HG02870 (cell line): ENCODE data around the gene MGAT5B.

Source experiments
- ATAC-seq: cut with Tn5 transposase; IDR thresholded peaks from one replicate; pipeline ENCODE4 v1.9.1; 2021; ENCODE audit warnings: mild to moderate bottlenecking, moderate library complexity; ENCODE audit not compliant: unreplicated experiment

MGAT5B gene

DNA sequence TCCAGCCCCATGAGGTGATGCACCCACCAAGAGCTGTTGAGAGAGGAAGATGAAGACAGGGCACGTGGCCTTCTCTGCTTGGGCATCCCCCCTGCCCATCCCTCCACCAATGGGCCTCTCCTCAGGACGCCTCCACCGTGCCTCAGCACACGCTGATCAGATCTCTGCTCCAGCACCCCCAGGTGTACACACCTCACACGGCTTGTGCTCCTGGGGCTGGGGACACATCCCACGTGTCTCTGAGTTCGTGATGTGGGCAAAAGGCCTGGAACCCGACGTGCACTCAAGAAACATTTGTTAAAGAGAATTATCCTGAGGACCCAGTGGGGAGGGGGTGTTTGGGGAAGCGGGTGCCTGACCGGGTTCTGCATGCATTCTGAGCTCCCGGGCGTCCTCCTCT lies 55.3 kb downstream of the MGAT5B start:
- ATAC-seq: no peak

DNA sequence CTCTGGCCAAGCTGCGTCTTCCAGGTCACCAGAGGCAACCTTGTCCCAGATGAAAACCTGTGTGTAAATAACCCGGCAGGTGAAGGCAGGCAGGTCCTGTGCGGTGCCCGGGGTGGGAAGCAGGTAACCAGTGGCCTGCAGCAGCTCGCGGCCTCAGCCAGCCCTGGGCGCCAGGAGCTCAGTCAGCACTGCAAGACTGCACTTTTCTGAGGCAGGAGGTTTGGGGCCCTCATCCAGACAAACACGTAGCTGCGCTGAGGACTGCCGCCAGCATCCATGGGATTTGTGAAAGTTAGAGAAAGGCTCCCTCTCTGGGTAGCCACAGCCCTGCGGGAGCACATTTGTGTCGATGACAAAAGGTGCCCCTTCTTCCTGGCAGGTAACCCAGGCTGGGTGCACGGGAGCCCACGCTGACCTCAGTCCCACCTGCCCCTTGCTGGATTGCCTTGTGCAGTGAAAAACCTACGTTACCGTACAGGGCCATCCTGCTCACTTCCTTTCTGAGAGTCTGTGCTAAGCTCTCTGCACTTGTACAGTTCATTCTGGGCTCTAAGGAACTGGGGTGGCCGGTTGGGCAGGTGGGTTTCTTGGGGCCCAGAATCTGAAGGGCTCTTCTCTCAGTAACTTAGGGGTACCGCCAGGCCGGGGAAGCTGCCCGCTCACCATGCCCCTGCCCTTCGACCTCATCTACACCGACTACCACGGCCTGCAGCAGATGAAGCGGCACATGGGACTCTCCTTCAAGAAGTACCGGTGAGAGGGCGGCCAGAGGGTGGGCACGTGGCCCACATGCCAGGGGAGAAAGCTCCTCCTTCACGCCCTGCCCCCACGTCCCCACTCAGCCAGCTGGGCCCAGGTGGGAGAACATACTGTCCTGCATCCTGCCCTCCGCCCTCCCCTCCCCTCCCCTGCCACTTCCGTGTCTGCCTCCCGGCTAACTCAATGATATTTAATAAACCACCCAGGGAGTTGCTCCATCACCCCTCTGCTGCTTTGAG lies 56.4 kb downstream of the MGAT5B start:
- ATAC-seq: no peak

DNA sequence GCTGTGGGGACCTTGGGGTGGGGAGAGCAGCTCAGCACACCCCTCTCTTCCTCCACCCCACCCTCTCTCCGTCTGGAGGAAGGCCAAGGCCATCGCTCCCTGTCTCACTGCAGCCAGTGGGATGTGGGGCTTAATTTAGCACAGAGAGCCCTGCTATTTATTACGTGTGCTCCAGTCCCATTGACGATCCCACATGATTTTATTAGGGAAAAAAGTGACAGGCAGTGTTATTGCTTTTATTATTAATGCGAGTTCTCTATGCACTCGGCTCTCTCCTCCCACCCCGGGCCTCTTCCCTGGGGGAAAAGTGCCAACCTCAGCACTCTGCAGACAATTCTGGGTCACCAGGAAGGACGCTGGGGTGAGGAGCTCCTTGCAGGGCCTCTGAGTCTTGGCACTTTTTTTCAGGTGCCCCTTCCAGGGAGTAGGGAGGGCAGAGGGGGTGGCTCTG lies 57.3 kb downstream of the MGAT5B start:
- ATAC-seq: no peak

DNA sequence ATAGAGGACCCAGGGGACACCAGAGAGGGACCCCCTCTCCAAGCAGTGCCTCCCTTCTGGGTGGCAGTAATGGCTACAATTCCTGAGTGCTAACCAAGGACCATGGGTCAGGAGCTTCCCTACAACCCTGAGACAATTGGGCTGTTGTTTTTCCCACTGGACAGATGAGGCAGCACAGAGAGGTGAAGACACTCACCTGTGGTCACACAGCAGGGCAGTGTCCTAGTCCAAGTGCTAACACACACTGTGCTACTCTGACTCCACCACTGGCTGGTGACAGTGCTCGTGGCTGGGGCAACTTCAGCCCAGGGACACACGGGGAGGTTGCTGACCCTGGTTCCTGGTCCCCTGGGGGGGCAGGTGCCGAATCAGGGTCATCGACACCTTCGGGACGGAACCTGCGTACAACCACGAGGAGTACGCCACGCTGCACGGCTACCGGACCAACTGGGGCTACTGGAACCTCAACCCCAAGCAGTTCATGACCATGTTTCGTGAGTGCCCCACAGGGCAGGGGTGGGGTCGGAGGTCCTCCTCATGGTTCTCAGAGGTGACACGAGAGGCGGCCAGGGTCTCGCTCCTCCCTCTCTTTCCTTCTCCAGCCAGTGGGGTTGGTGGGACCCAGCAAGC lies 58.1 kb downstream of the MGAT5B start:
- ATAC-seq: no peak

DNA sequence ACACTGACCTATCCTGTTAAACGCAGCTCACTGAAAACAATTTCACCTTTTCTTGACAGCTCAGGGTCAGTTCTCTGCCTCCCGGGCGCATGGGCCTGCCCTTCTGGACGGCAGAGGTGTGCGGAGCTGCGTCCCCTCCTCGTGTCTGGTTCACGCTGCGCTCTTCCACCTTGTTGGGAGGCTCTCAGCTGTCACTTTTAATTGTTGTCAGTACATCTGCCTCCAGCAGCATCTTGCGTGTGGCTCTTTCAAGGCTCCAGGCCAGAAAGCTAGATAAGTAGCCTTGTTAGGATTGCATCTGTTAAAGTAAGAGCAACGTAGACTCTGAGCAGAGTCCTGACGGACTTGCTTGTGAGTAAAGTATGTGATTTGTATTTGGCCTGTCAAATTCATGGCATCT lies 59.4 kb downstream of the MGAT5B start:
- no peak for ATAC-seq

DNA sequence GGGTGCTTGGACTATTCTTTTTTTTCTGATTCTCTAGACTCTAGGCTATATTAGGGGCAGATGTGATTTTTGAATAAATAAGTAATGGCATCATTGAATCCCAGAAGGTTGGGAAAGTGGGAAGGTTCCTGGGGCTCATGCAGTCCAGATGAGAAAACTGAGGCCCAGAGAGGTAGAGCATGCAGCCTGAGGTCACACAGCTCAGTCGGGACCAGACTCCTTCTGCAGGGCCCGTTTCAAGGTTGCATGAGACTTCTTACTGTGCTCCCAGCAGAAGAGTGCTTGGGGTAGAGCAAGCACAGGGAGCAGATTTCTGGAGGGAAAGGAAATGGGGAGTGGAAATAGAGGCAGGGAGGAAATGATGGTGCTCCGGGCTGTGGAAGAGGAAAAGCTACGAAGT lies 59.8 kb downstream of the MGAT5B start:
- ATAC-seq: no peak

DNA sequence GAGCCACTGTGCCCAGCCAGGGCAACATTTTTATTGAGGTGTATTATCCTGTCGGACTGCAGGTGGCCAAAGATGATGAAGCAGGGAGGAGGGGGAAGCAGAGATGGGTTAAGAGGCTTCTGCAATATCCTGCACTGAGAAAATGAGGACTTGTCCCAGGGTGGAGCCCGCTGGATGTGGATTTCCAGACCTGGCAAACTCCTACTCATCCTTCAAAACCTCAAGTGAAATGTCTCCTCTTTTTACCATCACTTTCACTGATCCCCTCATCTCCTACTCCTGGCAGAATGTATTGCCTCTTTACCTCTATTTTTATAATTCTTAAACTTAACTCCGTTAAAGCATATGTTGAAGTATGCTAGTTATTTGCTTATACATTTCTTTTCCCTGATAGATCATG lies 60.9 kb downstream of the MGAT5B start:
- no peak for ATAC-seq

DNA sequence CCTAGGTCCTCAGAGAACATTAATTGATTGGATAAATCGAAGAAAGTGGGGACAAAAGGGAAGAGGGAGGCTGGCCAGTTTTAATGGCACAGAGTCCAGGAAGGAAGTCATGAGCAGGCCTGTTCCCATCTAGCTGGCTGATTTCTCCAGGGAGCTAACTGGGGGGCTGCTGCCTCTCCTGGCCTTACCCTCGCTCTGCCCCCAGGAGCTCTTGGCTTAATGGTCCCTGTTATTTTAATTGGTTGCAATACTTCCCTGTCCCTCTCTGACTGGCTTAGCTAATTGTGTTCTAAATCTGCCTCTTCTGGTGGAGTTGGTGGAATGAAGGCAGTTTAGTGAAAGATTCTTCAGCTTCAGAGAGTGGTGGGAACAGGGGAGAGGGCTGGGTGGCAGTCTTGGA lies 61.4 kb downstream of the MGAT5B start:
- ATAC-seq: no peak

DNA sequence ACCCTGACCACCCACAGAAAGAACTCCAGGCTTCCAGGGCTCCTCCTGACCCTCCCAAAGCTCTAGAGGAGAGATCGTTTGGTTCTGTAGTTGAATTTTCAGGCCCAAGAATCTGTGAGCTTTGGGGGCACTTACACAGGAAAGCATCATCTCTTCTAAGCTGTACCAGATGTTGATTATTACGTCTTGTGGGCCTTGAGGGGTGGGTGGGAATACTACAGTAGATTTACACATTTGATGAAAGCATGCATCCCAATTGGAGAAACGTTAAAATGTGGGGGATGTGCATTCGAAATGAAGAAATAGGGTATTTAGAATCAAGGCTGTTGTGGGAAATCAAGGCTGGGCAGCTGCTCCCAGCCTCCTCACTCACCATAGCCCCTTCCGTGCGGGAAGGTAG lies 61.9 kb downstream of the MGAT5B start:
- no peak for ATAC-seq

DNA sequence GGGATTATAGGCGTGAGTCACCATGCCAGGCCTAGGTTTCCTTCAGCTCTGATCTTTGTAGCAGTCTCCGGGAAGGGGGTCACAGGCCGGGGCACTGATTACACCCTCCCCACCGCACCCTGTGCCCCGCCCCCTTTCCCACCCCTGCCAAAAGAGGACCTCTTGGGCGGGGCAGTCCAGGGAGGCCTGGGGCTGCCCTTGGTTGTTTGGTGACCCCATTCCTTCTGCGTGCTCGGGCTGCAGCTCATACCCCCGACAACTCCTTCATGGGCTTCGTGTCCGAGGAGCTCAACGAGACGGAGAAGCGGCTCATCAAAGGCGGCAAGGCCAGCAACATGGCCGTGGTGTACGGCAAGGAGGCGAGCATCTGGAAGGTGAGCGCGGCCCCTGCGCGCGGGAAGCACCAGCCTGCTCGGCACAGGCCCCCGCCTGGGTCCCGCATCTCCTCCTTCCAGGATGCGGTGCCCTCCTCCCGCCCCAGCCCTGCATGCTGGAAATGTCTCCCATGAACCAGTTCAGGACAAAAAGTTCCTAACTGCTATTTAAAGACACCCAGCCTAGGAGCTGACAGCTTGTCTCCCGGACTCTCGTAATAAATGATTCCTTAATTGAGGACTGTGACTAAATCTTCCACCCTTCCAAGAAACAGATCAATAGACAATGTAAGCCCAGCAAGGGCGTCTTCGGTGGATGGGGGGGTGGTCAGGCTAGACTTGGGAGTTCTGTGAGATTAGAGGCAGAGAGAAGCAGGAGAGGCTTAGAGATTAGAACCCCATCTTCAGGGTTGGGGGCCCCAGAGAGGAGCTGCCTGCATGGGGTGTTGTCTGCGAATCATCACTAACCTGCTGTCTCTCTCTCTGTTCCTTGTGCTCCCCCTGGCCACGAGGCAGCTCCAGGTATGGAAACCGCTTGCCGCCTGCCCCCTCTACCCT lies 64.5 kb downstream of the MGAT5B start:
- no peak for ATAC-seq

DNA sequence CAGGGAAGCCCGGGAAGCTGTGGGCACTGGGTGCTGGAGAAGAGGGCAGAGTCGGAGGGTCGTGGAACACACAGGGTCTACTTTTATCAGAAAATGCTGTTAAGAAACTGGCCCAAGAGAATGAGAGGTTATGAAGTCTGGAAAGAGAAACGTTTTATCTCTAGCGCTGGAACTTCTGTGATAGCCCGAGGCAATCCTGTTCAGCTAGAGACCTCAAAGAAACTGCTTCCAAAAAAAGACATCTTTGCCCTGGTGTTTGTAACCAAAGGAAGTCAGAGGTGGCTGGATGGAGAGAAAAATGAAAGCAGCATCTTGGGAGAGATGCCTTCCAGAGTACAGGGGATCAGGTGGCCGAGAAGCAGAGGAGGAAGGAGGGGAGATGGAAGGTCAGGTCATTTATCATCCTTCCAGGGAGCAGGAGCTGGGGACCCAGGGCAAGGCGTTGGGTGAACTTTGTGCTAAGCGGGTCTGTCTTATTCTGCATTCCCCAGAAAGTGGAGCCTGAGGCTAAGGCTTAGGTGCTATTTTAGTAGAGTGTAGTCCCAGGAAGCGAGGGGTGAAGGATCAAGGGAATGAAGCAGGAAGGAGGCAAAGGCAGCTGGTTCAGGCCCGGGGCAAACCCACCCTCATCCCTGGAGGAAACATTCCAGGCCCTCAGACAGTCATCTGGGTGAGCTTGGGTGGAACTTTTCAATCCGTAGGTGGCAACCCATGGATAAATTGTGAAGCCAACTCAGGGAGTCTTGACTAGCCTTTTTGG lies 66.5 kb downstream of the MGAT5B start:
- no peak for ATAC-seq

DNA sequence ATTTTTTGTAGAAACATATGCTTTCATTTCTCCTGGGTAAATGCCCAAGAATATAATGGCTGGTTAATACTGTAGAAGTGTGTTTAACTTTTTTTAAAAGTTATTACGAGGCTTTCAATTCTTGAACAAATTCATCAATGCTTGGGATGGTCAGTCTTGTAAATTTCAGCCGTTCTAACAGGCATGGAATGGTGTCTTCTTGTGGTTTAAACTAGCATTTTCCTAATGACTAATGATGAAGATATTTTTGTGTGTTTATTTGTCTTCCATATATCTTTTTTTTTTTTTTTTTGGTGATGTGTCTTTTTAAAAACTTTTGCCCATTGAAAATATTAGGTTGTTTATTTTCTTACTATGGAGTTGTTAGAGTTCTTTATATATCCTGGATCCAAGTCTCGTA lies 67.1 kb downstream of the MGAT5B start:
- ATAC-seq: no peak

DNA sequence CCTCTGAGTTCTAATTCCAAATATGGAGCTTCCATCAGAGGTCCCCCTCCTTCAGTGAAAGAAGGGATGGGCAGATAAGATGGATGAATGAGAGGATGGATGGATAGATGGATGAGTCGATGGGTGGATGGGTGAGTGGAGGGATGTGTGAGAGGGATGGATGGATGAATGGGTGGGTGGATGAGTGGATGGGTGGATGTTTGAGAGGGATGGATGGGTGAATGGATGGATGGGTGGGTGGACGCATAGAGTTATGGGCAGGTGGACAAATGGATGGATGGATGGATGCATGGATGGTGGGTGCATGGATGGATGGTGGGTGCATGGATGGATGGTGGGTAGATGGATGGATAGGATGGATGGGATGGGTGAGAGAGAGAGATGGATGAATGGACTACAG lies 69.0 kb downstream of the MGAT5B start:
- ATAC-seq: no peak

DNA sequence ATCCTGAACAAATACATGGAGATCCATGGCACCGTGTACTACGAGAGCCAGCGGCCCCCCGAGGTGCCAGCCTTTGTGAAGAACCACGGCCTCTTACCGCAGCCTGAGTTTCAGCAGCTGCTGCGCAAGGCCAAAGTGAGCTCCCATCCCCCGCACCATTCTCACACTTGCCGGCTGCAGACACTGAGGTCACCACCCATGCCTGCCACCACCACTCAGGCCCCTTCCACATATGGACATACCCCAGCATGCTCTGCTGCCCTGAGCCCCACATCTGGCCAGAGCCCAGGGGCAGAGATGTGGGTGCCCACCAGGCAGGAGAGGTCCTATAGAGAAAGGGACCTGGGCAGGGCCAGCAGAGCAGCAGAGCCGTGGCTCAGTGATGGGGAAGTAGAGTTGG lies 69.8 kb downstream of the MGAT5B start:
- ATAC-seq: no peak

DNA sequence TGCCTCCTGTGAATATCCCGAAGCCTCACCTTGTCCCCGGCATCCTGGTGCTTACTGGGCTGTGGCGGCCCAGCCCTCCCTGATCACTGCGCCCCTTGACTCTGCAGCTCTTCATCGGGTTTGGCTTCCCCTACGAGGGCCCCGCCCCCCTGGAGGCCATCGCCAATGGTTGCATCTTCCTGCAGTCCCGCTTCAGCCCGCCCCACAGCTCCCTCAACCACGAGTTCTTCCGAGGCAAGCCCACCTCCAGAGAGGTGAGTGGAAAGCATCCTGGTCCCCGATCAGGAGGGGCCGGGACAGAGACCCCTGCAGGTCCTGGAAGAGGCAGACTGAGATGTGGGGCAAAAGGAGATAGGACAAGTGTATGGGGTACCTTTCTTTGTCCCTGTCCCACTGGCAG lies 72.1 kb downstream of the MGAT5B start:
- ATAC-seq: no peak

DNA sequence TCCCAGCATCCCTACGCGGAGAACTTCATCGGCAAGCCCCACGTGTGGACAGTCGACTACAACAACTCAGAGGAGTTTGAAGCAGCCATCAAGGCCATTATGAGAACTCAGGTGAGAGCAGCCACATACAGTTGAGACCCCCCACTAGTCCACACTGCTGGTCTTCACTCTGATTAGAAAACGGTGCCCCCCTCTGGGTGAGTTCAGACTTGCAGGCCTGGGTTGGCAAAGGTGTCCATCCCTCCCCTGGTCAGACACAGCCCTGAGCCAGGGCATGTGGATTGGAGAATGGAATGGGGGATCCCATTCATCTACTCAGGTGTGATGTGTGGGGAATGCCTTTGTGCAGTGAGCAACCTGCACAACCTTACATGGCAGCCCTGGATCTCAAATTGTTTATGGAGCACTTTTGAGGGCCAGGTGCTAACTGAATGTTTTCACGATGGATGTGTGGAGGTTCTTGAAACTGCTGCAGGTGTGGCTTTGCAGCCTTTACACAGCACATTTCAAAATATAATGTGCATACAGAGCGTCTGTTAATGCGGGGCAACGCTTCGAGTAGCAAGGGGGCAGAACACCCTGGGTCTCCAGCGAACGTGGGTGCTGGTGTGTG lies 72.6 kb downstream of the MGAT5B start:
- no peak for ATAC-seq

DNA sequence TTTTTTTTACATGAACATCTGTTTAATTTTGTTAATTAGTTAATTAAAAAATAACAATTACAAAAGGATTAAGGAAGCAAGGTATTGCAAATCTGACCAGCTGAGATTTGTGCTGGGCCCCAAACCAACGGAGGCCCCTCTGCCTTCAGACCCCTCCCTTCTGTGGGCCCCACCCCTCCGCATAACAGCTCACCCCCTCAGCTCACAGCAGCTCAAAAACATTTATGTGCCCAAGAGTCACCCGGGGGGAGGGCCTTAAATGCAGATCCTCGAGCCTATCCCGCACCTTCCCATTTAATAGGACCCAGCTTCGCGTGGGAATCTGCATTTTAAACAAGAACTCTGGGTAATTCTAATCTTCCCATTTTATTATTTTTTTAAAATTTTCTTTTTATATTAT lies 75.0 kb downstream of the MGAT5B start:
- ATAC-seq: no peak

DNA sequence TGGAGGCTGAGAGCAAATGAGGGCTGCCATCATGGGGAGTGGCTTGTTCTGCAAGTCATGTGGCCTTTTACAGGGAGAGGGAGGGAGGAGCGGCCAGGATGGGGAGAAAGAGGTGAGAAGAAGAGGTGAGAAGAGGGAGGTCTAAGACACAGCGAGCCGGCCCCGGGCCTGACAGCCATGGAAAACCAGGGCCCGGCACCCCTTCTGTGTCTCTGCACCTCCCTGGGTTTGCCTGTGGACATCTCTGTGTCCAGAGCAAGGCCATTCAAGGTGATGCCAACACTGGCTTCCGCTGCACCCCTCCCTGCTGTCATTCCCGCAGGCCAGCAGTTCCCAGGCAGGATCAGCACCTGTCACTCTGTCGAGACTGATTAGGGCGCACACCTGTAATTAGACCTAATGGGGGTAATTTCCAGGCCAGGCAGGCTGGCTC lies 75.6 kb downstream of the MGAT5B start:
- no peak for ATAC-seq

DNA sequence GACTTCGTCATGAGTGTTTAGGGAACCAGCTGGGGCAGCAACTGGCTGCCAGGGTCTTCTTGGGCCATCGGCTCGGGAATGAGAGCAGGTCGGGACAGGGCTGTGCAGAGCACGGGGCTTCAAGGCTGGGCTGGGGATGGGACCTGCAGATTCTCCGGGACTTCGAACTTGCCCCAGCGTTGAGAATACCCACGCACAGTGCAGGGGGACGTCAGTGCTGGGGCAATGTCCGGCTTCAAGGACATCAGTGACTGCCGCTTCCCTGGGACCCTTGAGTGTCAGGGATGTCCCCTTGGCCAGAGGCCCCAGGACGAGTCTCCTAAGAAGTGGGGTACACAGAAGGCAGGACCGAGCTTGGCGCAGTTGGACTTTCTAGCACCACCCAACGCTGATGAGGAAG lies 76.3 kb downstream of the MGAT5B start:
- no peak for ATAC-seq
